22Rv1 (cell line): ENCODE data around the gene ABCA2.

Experiments used
- ZFX ChIP-seq: fragments of 450-650 bp; IDR thresholded peaks from 2 replicates; pipeline ENCODE4 v1.6.1; 2017; ENCODE audit warnings: antibody characterized with exemption, borderline replicate concordance
- TF ChIP-seq, protein P1 (sequence below): fragments of 450-650 bp; IDR thresholded peaks from 2 replicates; pipeline ENCODE4 v1.5.1; 2017; ENCODE audit warnings: mild to moderate bottlenecking

- TF ChIP-seq, protein P1, sequence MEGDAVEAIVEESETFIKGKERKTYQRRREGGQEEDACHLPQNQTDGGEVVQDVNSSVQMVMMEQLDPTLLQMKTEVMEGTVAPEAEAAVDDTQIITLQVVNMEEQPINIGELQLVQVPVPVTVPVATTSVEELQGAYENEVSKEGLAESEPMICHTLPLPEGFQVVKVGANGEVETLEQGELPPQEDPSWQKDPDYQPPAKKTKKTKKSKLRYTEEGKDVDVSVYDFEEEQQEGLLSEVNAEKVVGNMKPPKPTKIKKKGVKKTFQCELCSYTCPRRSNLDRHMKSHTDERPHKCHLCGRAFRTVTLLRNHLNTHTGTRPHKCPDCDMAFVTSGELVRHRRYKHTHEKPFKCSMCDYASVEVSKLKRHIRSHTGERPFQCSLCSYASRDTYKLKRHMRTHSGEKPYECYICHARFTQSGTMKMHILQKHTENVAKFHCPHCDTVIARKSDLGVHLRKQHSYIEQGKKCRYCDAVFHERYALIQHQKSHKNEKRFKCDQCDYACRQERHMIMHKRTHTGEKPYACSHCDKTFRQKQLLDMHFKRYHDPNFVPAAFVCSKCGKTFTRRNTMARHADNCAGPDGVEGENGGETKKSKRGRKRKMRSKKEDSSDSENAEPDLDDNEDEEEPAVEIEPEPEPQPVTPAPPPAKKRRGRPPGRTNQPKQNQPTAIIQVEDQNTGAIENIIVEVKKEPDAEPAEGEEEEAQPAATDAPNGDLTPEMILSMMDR = peak; percentile 24
- no peak for TF ChIP-seq ZFX
Measured at GRCh38 chr9:136975644-136976043, 52.4 kb downstream of the ABCA2 start.
